OCI-LY1 (cell line): ENCODE measurements around the gene DRD2.

Experiments
- H2AFZ ChIP-seq: fragments of 200-600 bp; sonication (generic), shearing (Covaris generic); 2 replicates; pipeline ENCODE4 v1.6.0; 2014; ENCODE audit warnings: antibody characterized with exemption, mild to moderate bottlenecking, low read length
- H3F3A ChIP-seq: fragments of 200-600 bp; sonication (generic), shearing (Covaris generic); 2 replicates; pipeline ENCODE4 v1.6.0; 2014; ENCODE audit warnings: mild to moderate bottlenecking, antibody characterized with exemption, low read length, moderate library complexity; ENCODE audit not compliant: insufficient read depth
- H3K27ac ChIP-seq: fragments of 200-600 bp; sonication (generic); 2 replicates; pipeline ENCODE4 v1.5.1; 2014; ENCODE audit warnings: low read length, mixed run types, mild to moderate bottlenecking, low read depth; ENCODE audit not compliant: poor library complexity, severe bottlenecking
- H3K27me3 ChIP-seq: fragments of 200-600 bp; sonication (generic); 2 replicates; pipeline ENCODE4 v1.6.0; 2014; ENCODE audit warnings: antibody characterized with exemption, mild to moderate bottlenecking, low read length, moderate library complexity; ENCODE audit not compliant: insufficient read depth
- H3K36me3 ChIP-seq: fragments of 200-600 bp; sonication (generic); 2 replicates; pipeline ENCODE4 v1.6.1; 2014; ENCODE audit warnings: mild to moderate bottlenecking, antibody characterized with exemption, low read length, moderate library complexity, mixed read lengths; ENCODE audit not compliant: insufficient read depth
- H3K4me1 ChIP-seq: fragments of 200-600 bp; sonication (generic); 2 replicates; pipeline ENCODE4 v1.5.1; 2014; ENCODE audit warnings: mild to moderate bottlenecking, low read length, moderate library complexity; ENCODE audit not compliant: insufficient read depth, severe bottlenecking
- H3K4me2 ChIP-seq: fragments of 200-600 bp; sonication (generic), shearing (Covaris generic); 2 replicates; pipeline ENCODE4 v1.6.1; 2014; ENCODE audit warnings: low read length
- H3K4me3 ChIP-seq: fragments of 200-600 bp; sonication (generic); 2 replicates; pipeline ENCODE4 v1.5.1; 2014; ENCODE audit warnings: low read length, low read depth, mild to moderate bottlenecking, mixed read lengths; ENCODE audit not compliant: poor library complexity, severe bottlenecking
- H3K79me2 ChIP-seq: fragments of 200-600 bp; shearing (Covaris generic); 2 replicates; pipeline ENCODE4 v1.6.1; 2016; ENCODE audit warnings: mixed run types, low read length, mixed read lengths; ENCODE audit not compliant: insufficient read depth
- H3K9ac ChIP-seq: fragments of 200-600 bp; sonication (generic), shearing (Covaris generic); 2 replicates; pipeline ENCODE4 v1.6.1; 2014; ENCODE audit warnings: mild to moderate bottlenecking, low read length, mixed read lengths
- H3K9me2 ChIP-seq: fragments of 200-600 bp; sonication (generic), shearing (Covaris generic); 2 replicates; pipeline ENCODE4 v1.6.1; 2014; ENCODE audit warnings: low read depth, mild to moderate bottlenecking, low read length, mixed read lengths
- H3K9me3 ChIP-seq: fragments of 200-600 bp; shearing (Covaris generic); 2 replicates; pipeline ENCODE4 v1.6.1; 2014; ENCODE audit warnings: low read length, mixed read lengths
- H4K20me1 ChIP-seq: fragments of 200-600 bp; sonication (generic), shearing (Covaris generic); 2 replicates; pipeline ENCODE4 v1.6.0; 2016; ENCODE audit warnings: mild to moderate bottlenecking, low read length; ENCODE audit not compliant: insufficient read depth
- CTCF ChIP-seq: fragments of 200-600 bp; sonication (generic), shearing (Covaris generic); IDR thresholded peaks from 2 replicates; pipeline ENCODE4 v1.5.1; 2017; ENCODE audit warnings: mild to moderate bottlenecking, antibody characterized with exemption, low read length, moderate library complexity, mixed read lengths
- EZH2 ChIP-seq: fragments of 200-600 bp; sonication (generic), shearing (Covaris generic); IDR thresholded peaks from 2 replicates; pipeline ENCODE4 v1.8.0; 2017; ENCODE audit warnings: borderline replicate concordance, mixed run types, mild to moderate bottlenecking, antibody characterized with exemption, low read length, moderate library complexity, mixed read lengths

Gene DRD2

GRCh38 chr11:113458189-113458588 is 17.0 kb downstream of the DRD2 start:
- H3K9me2 ChIP-seq: no peaks in the 10 kb centered on the region
- H2AFZ ChIP-seq: no peak overlapping the region
- H3K9ac ChIP-seq: no peak overlapping the region
- H3K27me3 ChIP-seq: no peaks in the 10 kb centered on the region
- no peak overlapping the region for H3K4me3 ChIP-seq
- no peak overlapping the region for H3K4me2 ChIP-seq
- no peaks in the 10 kb centered on the region for H3F3A ChIP-seq
- no peaks in the 10 kb centered on the region for H3K9me3 ChIP-seq
- H3K27ac ChIP-seq: no peak overlapping the region
- no peaks in the 10 kb centered on the region for H3K4me1 ChIP-seq
- TF ChIP-seq EZH2 (no peak), CTCF (no peak)
- H3K79me2 ChIP-seq: no peaks in the 10 kb centered on the region
- no peaks in the 10 kb centered on the region for H4K20me1 ChIP-seq
- H3K36me3 ChIP-seq: no peaks in the 10 kb centered on the region

GRCh38 chr11:113457784-113458183 is 17.4 kb downstream of the DRD2 start:
- H3K4me2 ChIP-seq: no peak overlapping the region
- no peaks in the 10 kb centered on the region for H3F3A ChIP-seq
- H3K27ac ChIP-seq: no peak overlapping the region

GRCh38 chr11:113454455-113454854 is 20.7 kb downstream of the DRD2 start:
- no peaks in the 10 kb centered on the region for H3K9me3 ChIP-seq
- H3K9ac ChIP-seq: no peak overlapping the region
- no peaks in the 10 kb centered on the region for H3K79me2 ChIP-seq
- no peak overlapping the region for H3K4me3 ChIP-seq
- no peaks in the 10 kb centered on the region for H3K4me1 ChIP-seq
- H2AFZ ChIP-seq: no peak overlapping the region
- no peaks in the 10 kb centered on the region for H3K27me3 ChIP-seq
- no peak overlapping the region for H3K27ac ChIP-seq
- H3K4me2 ChIP-seq: no peak overlapping the region
- TF ChIP-seq EZH2 (no peak), CTCF (no peak)
- H3K36me3 ChIP-seq: no peaks in the 10 kb centered on the region
- H3K9me2 ChIP-seq: no peaks in the 10 kb centered on the region
- H3F3A ChIP-seq: no peaks in the 10 kb centered on the region
- no peaks in the 10 kb centered on the region for H4K20me1 ChIP-seq

More at GRCh38 chr11:113457784-113458183, 17.4 kb downstream of the DRD2 start:
- Histone ChIP-seq H3K4me1 (no peaks in the 10 kb centered on the region), H3K27me3 (no peaks in the 10 kb centered on the region), H3K9ac (no peak overlapping the region), H3K9me3 (no peaks in the 10 kb centered on the region), H4K20me1 (no peaks in the 10 kb centered on the region), H3K4me3 (no peak overlapping the region), H3K79me2 (no peaks in the 10 kb centered on the region), H3K36me3 (no peaks in the 10 kb centered on the region), H2AFZ (no peak overlapping the region), H3K9me2 (no peaks in the 10 kb centered on the region)
- TF ChIP-seq CTCF (no peak), EZH2 (no peak)
